ENCODE measurements around the gene FBN2.

- TF ChIP-seq CTCF (IDR thresholded peaks at IDR 0.05) (no peak), POLR2A (IDR thresholded peaks at IDR 0.05) (no peak)
These were observed 135.5 kb downstream of the FBN2 start for GRCh38 chr5:128402506-128402905.

All from lower leg skin (tissue), 3 donors.